H9 (cell line): ENCODE results near the gene CCDC71. TPM values are rescaled to one million over a fixed set of nuclear protein-coding genes. Genes with fewer than 3 reads are reported as not detected.
A peak's percentile ranks its signal among the peaks of the same experiment; 100 is the strongest.

Experiments used
- DNase-seq: peaks from one replicate; pipeline ENCODE4 v3.0.0-alpha.2; 2017
- H2AFZ ChIP-seq: one replicate; pipeline ENCODE4 v1.6.1; 2013; ENCODE audit warnings: mild to moderate bottlenecking, low read length, control low read depth, moderate library complexity
- H2AK5ac ChIP-seq: 2 replicates; pipeline ENCODE4 v1.6.1; 2013; ENCODE audit warnings: low read length, control low read depth, mixed read lengths; ENCODE audit not compliant: insufficient read length
- H2BK120ac ChIP-seq: one replicate; pipeline ENCODE4 v1.6.1; 2013; ENCODE audit warnings: low read depth, mild to moderate bottlenecking, low read length, control low read depth, inconsistent platforms; ENCODE audit not compliant: poor library complexity, severe bottlenecking
- H2BK12ac ChIP-seq: 2 replicates; pipeline ENCODE4 v1.6.1; 2013; ENCODE audit warnings: low read length, control low read depth, mixed read lengths, low read depth; ENCODE audit not compliant: insufficient read length
- H2BK15ac ChIP-seq: 2 replicates; pipeline ENCODE4 v1.6.1; 2013; ENCODE audit warnings: low read depth, low read length, control low read depth
- H2BK20ac ChIP-seq: one replicate; pipeline ENCODE4 v1.6.1; 2013; ENCODE audit warnings: low read depth, mild to moderate bottlenecking, low read length, control low read depth, inconsistent platforms; ENCODE audit not compliant: poor library complexity, severe bottlenecking
- H2BK5ac ChIP-seq: 2 replicates; pipeline ENCODE4 v1.6.1; 2013; ENCODE audit warnings: low read length, control low read depth, mixed read lengths; ENCODE audit not compliant: insufficient read length
- H3K14ac ChIP-seq: 2 replicates; pipeline ENCODE4 v1.6.1; 2013; ENCODE audit warnings: low read length, control low read depth; ENCODE audit not compliant: insufficient read depth
- H3K18ac ChIP-seq: 2 replicates; pipeline ENCODE4 v1.6.1; 2013; ENCODE audit warnings: low read depth, mild to moderate bottlenecking, mixed read lengths, low read length, control low read depth; ENCODE audit not compliant: insufficient read length
- H3K23ac ChIP-seq: 2 replicates; pipeline ENCODE4 v1.6.1; 2013; ENCODE audit warnings: low read length, control low read depth, mixed read lengths, low read depth; ENCODE audit not compliant: insufficient read length
- H3K23me2 ChIP-seq: 2 replicates; pipeline ENCODE4 v1.6.1; 2013; ENCODE audit warnings: low read depth, mild to moderate bottlenecking, mixed read lengths, low read length, control low read depth; ENCODE audit not compliant: insufficient read length, poor library complexity, severe bottlenecking
- H3K27ac ChIP-seq: 2 replicates; pipeline ENCODE4 v1.5.1; 2013; ENCODE audit warnings: low read length, control low read depth, mixed read lengths, low read depth; ENCODE audit not compliant: insufficient read length
- H3K27me3 ChIP-seq: 2 replicates; pipeline ENCODE4 v1.6.1; 2013; ENCODE audit warnings: low read length, control low read depth, inconsistent platforms; ENCODE audit not compliant: insufficient read depth
- H3K4ac ChIP-seq: 2 replicates; pipeline ENCODE4 v1.6.1; 2013; ENCODE audit warnings: low read depth, mild to moderate bottlenecking, control low read depth, inconsistent platforms, low read length, moderate library complexity
- H3K4me1 ChIP-seq: 2 replicates; pipeline ENCODE4 v1.6.1; 2013; ENCODE audit warnings: low read length, control low read depth, inconsistent platforms; ENCODE audit not compliant: insufficient read depth
- H3K4me2 ChIP-seq: 2 replicates; pipeline ENCODE4 v1.6.1; 2013; ENCODE audit warnings: low read length, control low read depth, mixed read lengths; ENCODE audit not compliant: insufficient read length, insufficient read depth
- H3K56ac ChIP-seq: 2 replicates; pipeline ENCODE4 v1.6.1; 2013; ENCODE audit warnings: low read depth, mild to moderate bottlenecking, mixed read lengths, low read length, control low read depth; ENCODE audit not compliant: insufficient read length
- H3K79me1 ChIP-seq: 2 replicates; pipeline ENCODE4 v1.6.1; 2013; ENCODE audit warnings: low read depth, mild to moderate bottlenecking, moderate library complexity, low read length, control low read depth, inconsistent platforms; ENCODE audit not compliant: insufficient read depth, poor library complexity, severe bottlenecking
- H3K79me2 ChIP-seq: 2 replicates; pipeline ENCODE4 v1.6.1; 2013; ENCODE audit warnings: low read length, control low read depth, inconsistent platforms; ENCODE audit not compliant: insufficient read depth
- H3K9ac ChIP-seq: 2 replicates; pipeline ENCODE4 v1.6.1; 2013; ENCODE audit warnings: low read length, control low read depth, mixed read lengths; ENCODE audit not compliant: insufficient read length; ENCODE audit errors: extremely low read depth
- H3K9me3 ChIP-seq: one replicate; pipeline ENCODE4 v1.6.1; 2013; ENCODE audit warnings: low read depth, low read length, inconsistent platforms; ENCODE audit not compliant: control insufficient read depth
- H3T11ph ChIP-seq: one replicate; pipeline ENCODE4 v1.6.1; 2013; ENCODE audit warnings: mild to moderate bottlenecking, low read length, control low read depth, inconsistent platforms
- H4K20me1 ChIP-seq: one replicate; pipeline ENCODE4 v1.6.1; 2013; ENCODE audit not compliant: control insufficient read depth, insufficient read length, insufficient read depth
- H4K5ac ChIP-seq: 2 replicates; pipeline ENCODE4 v1.6.1; 2013; ENCODE audit warnings: low read depth, mild to moderate bottlenecking, mixed read lengths, low read length, control low read depth; ENCODE audit not compliant: insufficient read length
- H4K8ac ChIP-seq: replicated peaks from 2 replicates; pipeline ENCODE4 v1.6.1; 2013; ENCODE audit warnings: low read length, control low read depth, mixed read lengths, low read depth; ENCODE audit not compliant: insufficient read length
- H4K91ac ChIP-seq: 2 replicates; pipeline ENCODE4 v1.6.1; 2013; ENCODE audit warnings: low read depth, mild to moderate bottlenecking, moderate library complexity, mixed read lengths, low read length, control low read depth; ENCODE audit not compliant: insufficient read length
- H3K27ac Mint-ChIP-seq, 3 experiments: 2 replicates in 2 of 3; 3 replicates in 1 of 3; pipeline ENCODE4 v1.8.0; 2020 to 2021; ENCODE audit warnings: mixed read lengths in 3 of 3, mild to moderate bottlenecking in 1 of 3, moderate library complexity in 1 of 3
- H3K27me3 Mint-ChIP-seq: 2 replicates; pipeline ENCODE4 v1.8.0; 2021; ENCODE audit warnings: low read depth, mild to moderate bottlenecking, moderate library complexity, mixed read lengths
- H3K36me3 Mint-ChIP-seq, 3 experiments: 2 replicates in 2 of 3; 3 replicates in 1 of 3; pipeline ENCODE4 v1.8.0; 2020 to 2021; ENCODE audit warnings: low read depth in 3 of 3, mixed read lengths in 3 of 3; ENCODE audit not compliant: insufficient read depth in 1 of 3
- H3K4me1 Mint-ChIP-seq, 2 experiments: 2 replicates each; pipeline ENCODE4 v1.8.0; 2020; ENCODE audit warnings: mixed read lengths in 2 of 2
- H3K4me3 Mint-ChIP-seq, 2 experiments: 2 replicates in 1 of 2; 3 replicates in 1 of 2; pipeline ENCODE4 v1.8.0; 2020 to 2021; ENCODE audit warnings: mild to moderate bottlenecking in 2 of 2, mixed read lengths in 2 of 2, moderate library complexity in 1 of 2
- H3K9me3 Mint-ChIP-seq, 2 experiments: 2 replicates in 1 of 2; 3 replicates in 1 of 2; pipeline ENCODE4 v1.8.0; 2020; ENCODE audit warnings: mild to moderate bottlenecking in 2 of 2, mixed read lengths in 2 of 2, moderate library complexity in 1 of 2
- CTCF ChIP-seq: fragments of 200-600 bp; sonication (generic); conservative IDR thresholded peaks from 3 replicates; pipeline ENCODE4 v1.8.0; 2021; ENCODE audit warnings: antibody characterized with exemption, mild to moderate bottlenecking
- WGBS: extraction: QIAGEN DNeasy Blood & Tissue Kit; methylation state at CpG from one replicate; pipeline ENCODE4 v1.1.7; 2013; ENCODE audit warnings: missing lambda C conversion rate, low lambda C conversion rate, mixed read lengths; ENCODE audit not compliant: insufficient read length; ENCODE audit errors: extremely low coverage; 5-methylcytosine and 5-hydroxymethylcytosine counted together
- total RNA-seq: library from RNA; stranded (reverse); gene quantifications from 2 replicates; pipeline ENCODE4 v1.2.1, GENCODE V29; 2021

CCDC71 gene
- total RNA-seq, 1 experiment from 2014 or later = 27.6 TPM

GRCh38 chr3:49120096-49120437 is 46.1 kb downstream of the CCDC71 start:
- Histone ChIP-seq H2AFZ (no peak overlapping the region), H4K5ac (no peak overlapping the region), H3K4me2 (peak overlapping the region; percentile 95), H4K91ac (no peak overlapping the region), H3K18ac (no peak overlapping the region), H4K20me1 (peaks cover 2% of the 10 kb centered on the region), H4K8ac (no peak overlapping the region), H3K56ac (no peak overlapping the region), H2BK120ac (no peak overlapping the region), H3K4me1 (0 out of 2 replicates have a peak, but pooled peaks cover 2% of the 10 kb centered on the region), H2BK20ac (no peak overlapping the region), H3K4ac (no peak overlapping the region), H2BK5ac (no peak overlapping the region), H2AK5ac (no peak overlapping the region), H3K9me3 (no peaks in the 10 kb centered on the region), H3K79me1 (peaks cover 4% of the 10 kb centered on the region), H3K79me2 (no peaks in the 10 kb centered on the region; the same call in 1 of the 2 replicates), H3K27ac (no peak overlapping the region), H3K23ac (no peak overlapping the region), H3K9ac (peak overlapping the region; percentile 80), H3K14ac (peak overlapping the region; percentile 80), H2BK15ac (no peak overlapping the region), H3T11ph (no peak overlapping the region), H3K27me3 (no peaks in the 10 kb centered on the region), H3K23me2 (peaks cover 5% of the 10 kb centered on the region), H2BK12ac (no peak overlapping the region)
- no peaks in the 10 kb centered on the region; the same call in 1 of the 2 replicates for H3K27me3 Mint-ChIP-seq
- no peaks in the 10 kb centered on the region for H3K9me3 Mint-ChIP-seq
- no peak for TF ChIP-seq CTCF
- peak overlapping the region; percentile 68 to 84 (median 76) for H3K27ac Mint-ChIP-seq
- no peak for DNase-seq
- peak overlapping the region; percentile 81 to 91 for H3K4me3 Mint-ChIP-seq
- no CpG with 5 or more reads among the region's 9 CpGs for WGBS
- peaks cover 4% of the 10 kb centered on the region in 2 experiments; a peak in 3 of 4 replicates for H3K4me1 Mint-ChIP-seq
- peaks cover 23 to 58% (median 47%) of the 10 kb centered on the region in 3 experiments for H3K36me3 Mint-ChIP-seq
